ENCODE data around the gene CELSR1.

- TF ChIP-seq CTCF (IDR thresholded peaks at IDR 0.05; ENCODE audit: low read depth, low read length) (no peak), EZH2phosphoT487 (IDR thresholded peaks at IDR 0.05; ENCODE audit: low read depth) (no peak)
These were observed 127.7 kb downstream of the CELSR1 start for GRCh38 chr22:46409631-46410210.

Data from OCI-LY3 (cell line).